ENCODE data around the gene PYGB. TPM values are rescaled to one million over a fixed set of nuclear protein-coding genes. Genes with fewer than 3 reads are reported as not detected.
"Not testable (repeated sequence)": the region's sequence is repeated elsewhere in the genome, so short reads cannot be mapped to it uniquely, and the experiment has no call there.

PYGB gene
- total RNA-seq, 1 experiment from 2014 or later: 663 TPM

DNA sequence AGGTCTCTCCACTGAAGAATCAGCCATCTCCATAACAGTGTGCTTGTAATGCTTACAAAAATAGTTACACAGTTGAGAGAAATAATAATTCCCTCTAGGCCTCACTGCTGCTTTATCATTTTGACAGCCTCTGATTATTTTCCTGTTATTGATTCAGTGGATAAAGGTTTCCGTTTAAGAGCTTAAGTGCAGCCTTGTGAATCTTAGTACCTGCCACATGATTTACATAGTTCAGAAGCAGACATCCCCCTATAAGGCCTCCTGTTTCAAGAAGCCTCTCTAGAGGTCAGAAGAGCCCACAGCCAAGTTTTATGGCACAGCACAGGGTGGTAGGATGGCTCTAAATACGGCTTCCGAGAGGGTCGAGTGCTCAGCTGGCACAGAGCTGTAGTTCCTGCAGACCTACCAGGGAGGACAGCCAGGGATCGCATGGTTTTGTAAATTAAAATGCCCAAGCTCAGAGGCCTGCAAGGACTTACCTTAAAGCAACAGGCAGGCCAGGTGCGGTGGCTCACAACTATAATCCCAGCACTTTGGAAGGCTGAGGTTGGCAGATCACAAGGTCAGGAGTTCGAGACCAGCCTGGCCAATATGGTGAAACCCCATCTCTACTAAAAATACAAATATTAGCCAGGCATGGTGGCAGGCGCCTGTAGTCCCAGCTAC, 17.6 kb upstream of the PYGB start:
- DNase-seq (ENCODE audit: low spot score): peak; percentile 50

DNA sequence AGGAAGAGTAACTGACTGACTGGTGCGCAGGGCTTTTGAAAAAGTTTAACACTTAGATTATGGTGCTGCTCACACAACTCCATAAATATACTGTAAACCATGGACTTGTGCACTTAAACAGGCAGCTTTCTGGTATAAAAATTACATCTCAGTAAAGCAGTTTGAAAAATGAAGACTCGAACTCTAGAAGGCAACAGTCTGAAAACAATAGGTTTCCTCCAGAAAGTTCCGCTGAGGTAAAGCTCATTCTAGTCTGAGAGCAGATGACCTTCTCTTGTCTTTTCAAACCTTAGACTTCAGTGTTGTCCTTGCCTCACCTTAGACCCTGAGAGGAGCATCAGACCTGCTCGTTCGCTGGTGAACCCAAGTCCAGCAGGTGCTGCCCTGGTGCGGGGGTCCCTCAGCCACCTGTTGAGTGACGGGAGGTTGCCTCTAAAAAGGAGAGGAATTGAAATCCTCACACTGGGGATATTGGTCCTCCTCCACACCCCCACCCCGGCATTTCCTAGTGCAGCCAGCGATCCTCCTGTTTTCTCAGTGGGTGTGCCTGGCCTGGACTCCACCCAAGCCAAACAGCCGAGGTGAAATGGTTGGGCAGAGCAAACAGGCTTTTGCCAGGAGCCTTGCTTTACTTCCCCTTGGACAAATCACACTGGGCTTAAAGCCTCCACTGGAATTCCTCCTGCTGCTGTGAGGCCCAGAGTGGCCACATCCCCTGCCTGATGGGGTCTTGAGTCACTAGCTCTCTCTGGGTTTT, 14.7 kb upstream of the PYGB start:
- DNase-seq (ENCODE audit: low spot score): peak; percentile 93

DNA sequence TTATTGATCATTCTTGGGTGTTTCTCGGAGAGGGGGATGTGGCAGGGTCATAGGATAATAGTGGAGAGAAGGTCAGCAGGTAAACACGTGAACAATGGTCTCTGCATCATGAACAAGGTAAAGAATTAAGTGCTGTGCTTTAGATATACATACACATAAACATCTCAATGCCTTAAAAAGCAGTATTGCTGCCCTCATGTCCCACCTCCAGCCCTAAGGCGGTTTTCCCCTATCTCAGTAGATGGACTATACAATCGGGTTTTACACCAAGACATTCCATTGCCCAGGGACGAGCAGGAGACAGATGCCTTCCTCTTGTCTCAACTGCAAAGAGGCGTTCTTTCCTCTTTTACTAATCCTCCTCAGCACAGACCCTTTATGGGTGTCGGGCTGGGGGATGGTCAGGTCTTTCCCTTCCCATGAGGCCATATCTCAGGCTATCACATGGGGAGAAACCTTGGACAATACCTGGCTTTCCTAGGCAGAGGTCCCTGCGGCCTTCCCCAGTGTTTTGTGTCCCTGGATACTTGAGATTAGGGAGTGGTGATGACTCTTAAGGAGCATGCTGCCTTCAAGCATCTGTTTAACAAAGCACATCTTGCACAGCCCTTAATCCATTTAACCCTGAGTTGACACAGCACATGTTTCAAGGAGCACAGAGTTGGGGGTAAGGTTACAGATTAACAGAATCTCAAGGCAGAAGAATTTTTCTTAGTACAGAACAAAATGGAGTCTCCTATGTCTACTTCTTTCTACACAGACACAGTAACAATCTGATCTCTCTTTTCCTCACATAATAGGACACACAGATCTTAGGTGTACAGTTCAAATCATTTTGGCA, 13.7 kb upstream of the PYGB start:
- not testable (repeated sequence) for DNase-seq (ENCODE audit: low spot score)

GRCh38 chr20:25236450-25237304, 11.2 kb upstream of the PYGB start:
- DNase-seq (ENCODE audit: low spot score): no peak

- peak; percentile 82 for DNase-seq (ENCODE audit: low spot score)
Measured at GRCh38 chr20:25237610-25238318, 10.1 kb upstream of the PYGB start.

GRCh38 chr20:25238319-25239037, 9.4 kb upstream of the PYGB start:
- no peak for DNase-seq (ENCODE audit: low spot score)

GRCh38 chr20:25239387-25240370, 8.2 kb upstream of the PYGB start:
- no peak for DNase-seq (ENCODE audit: low spot score)

DNA sequence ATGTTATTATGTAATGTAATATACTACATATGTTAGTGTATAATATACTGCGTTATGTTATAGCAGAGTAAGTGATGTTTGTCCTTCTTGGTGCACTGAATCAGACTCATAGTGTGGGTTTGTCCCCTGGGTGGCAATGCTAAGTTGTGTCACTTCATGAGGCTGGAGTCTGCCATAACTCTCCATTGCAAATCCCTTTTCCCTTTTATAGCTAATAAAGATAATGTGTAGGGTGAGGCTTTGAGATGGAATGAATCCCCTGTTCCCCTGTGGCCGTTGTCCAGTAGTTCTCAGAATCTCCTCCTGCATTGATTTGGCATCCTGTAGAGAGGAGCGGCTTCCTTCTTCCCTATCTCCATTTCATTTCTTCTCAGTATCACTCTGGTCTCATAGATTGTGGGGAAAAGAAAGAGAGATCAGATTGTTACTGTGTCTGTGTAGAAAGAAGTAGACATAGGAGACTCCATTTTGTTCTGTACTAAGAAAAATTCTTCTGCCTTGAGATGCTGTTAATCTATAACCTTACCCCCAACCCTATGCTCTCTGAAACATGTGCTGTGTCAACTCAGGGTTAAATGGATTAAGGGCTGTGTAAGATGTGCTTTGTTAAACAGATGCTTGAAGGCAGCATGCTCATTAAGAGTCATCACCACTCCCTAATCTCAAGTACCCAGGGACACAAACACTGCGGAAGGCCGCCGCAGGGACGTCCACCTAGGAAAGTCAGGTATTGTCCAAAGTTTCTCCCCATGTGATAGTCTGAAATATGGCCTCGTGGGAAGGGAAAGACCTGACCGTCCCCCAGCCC, 6.8 kb upstream of the PYGB start:
- DNase-seq (ENCODE audit: low spot score): not testable (repeated sequence)

- DNase-seq (ENCODE audit: low spot score): not testable (repeated sequence)
Measured at GRCh38 chr20:25241659-25241955, 6.3 kb upstream of the PYGB start.

- no peak for DNase-seq (ENCODE audit: low spot score)
Measured at GRCh38 chr20:25242231-25242630, 5.7 kb upstream of the PYGB start.

DNA sequence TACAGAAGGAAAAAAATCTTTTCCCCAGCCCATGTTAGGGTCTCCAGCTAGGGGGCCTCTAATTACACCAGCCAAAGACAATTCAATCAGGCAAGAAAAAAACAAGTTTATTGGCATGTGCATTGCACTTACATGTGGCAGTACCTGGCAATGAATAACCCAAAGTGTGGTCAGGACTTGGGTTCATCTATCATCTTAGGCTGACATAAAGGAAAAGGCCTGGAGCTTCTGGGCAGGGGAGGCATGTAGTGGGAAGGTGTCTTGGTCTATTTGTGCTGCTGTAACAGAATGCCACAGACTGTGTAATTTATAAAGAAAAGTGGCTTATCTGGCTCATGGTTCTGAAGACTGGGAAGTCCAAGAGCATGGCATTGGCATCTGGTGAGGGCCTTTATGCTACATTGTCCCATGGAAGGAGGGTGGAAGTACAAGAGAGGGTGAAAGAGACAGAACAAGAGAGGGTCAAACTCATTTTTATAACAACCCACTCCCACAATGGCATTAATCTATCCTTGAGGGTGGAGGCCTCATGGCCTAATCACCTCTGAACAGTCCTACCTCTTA, 4.4 kb upstream of the PYGB start:
- no peak for DNase-seq (ENCODE audit: low spot score)

DNA sequence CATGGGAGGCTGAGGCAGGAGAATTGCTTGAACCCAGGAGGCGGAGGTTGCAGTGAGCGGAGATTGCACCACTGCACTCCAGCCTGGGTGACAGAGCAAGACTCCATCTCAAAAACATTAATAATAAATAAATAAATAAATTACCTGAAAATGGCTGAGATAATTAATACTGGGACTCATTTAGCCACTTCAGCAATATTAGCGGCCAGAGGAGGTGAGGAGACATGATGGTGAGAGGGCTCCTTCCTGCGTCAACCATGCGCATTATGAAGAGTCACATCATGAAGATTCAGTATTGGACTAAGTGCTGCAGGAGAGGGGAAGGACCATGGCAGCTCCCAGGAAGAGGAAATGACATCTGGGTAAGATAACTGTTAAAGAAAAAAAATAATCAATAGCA, 2.9 kb upstream of the PYGB start:
- DNase-seq (ENCODE audit: low spot score): no peak

DNA sequence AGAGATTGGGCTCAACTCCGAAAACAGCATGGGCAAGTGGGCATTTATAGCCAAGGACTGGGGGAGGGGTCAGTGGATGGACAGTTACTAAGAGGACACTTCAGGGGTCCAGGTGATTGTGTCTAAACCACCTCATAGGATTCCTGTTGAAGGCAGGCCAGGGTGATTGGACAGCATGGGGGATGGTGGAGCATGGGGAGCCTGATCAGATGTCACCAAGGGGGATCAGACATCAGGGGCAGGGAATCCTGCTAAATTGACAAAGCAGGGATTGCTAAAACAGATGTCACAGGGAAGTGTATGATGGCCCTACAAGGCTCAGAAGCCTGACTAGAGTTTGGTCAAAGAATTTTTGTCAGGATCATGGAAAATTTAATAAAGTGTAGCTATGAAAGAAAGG, 2.4 kb upstream of the PYGB start:
- DNase-seq (ENCODE audit: low spot score): no peak

GRCh38 chr20:25246182-25246999, 1.5 kb upstream of the PYGB start:
- DNase-seq (ENCODE audit: low spot score): peak; percentile 52

DNA sequence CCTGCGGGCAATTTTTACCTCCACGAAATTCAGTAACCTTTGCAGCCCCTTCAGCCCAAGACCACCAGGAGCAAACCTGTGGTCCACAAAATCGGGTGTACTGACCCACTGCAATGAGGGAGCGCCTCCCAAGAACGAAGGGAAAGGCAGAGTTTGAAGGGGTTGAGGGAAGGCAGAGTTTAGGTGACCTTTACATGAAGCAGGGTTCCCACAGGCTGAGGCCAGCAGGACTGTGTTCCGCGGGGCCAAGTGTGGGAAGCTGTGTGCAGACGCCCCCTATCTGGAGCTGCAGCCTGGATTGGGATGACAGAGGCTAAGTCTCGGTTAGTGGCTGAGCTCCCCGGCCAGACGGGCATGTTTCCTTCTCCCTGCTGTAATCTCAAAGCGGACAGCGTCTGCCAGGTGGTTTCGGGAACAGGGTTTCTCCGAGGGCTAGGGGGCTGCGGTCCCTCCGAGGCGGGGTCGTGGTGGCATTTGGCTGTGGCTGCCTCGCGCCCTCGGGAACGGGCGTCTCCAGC, 826 bp upstream of the PYGB start:
- peak; percentile 83 for DNase-seq (ENCODE audit: low spot score)

- no peak for DNase-seq (ENCODE audit: low spot score)
Measured at GRCh38 chr20:25247518-25247955, 348 bp upstream of the PYGB start.

- DNase-seq (ENCODE audit: low spot score): no peak
Measured at GRCh38 chr20:25248786-25249172, 894 bp downstream of the PYGB start.
